Gastrocnemius medialis (tissue), 4 donors: Measurements from ENCODE around the gene CCNB1.

Experiments used
- CTCF ChIP-seq, 5 experiments: fragments of 450-650 bp in 3 of 5; fragments of 200-600 bp in 2 of 5; sonication (generic) in 2 of 5; IDR thresholded peaks in 4 of 5; conservative IDR thresholded peaks in 1 of 5; 1 replicate in 4 of 5; 2 replicates in 1 of 5; pipeline ENCODE4 v1.5.1; 2016 to 2019; ENCODE audit warnings: antibody characterized with exemption in 5 of 5, mild to moderate bottlenecking in 3 of 5, moderate library complexity in 3 of 5
- POLR2A ChIP-seq, 2 donors: fragments of 450-650 bp; IDR thresholded peaks; one replicate each; pipeline ENCODE4 v1.6.1; 2017; ENCODE audit warnings: antibody characterized with exemption in 2 of 2, mild to moderate bottlenecking in 2 of 2, moderate library complexity in 2 of 2

GRCh38 chr5:69152731-69153130 is 14.2 kb upstream of the CCNB1 start:
- TF ChIP-seq CTCF (IDR thresholded peaks at IDR 0.05 in 4 of 5, conservative IDR thresholded peaks at IDR 0.05 in 1 of 5) (no peak), POLR2A (IDR thresholded peaks at IDR 0.05) (no peak)
